Esophagus (tissue), 2 donors: ENCODE measurements around the gene KLHDC8A. TPM values are rescaled to one million over a fixed set of nuclear protein-coding genes. Genes with fewer than 3 reads are reported as not detected.

Experiments used
- H3K27ac ChIP-seq, 2 donors: one replicate each; pipeline ENCODE4 v1.5.1; 2013; ENCODE audit warnings: low read depth in 2 of 2, mild to moderate bottlenecking in 2 of 2, inconsistent platforms in 1 of 2, low read length in 1 of 2, moderate library complexity in 1 of 2
- H3K27me3 ChIP-seq, 2 donors: one replicate each; pipeline ENCODE4 v1.6.1; 2013; ENCODE audit warnings: low read length in 2 of 2, control low read depth in 1 of 2, mild to moderate bottlenecking in 1 of 2; ENCODE audit not compliant: insufficient read depth in 2 of 2, control insufficient read depth in 1 of 2
- H3K36me3 ChIP-seq, 2 donors: one replicate each; pipeline ENCODE4 v1.6.1; 2013; ENCODE audit warnings: low read length in 1 of 2; ENCODE audit not compliant: control insufficient read depth in 2 of 2, insufficient read depth in 2 of 2
- H3K4me1 ChIP-seq, 2 donors: one replicate each; pipeline ENCODE4 v1.6.1; 2013; ENCODE audit warnings: low read length in 1 of 2; ENCODE audit not compliant: control insufficient read depth in 2 of 2, insufficient read depth in 2 of 2
- H3K4me3 ChIP-seq, 2 donors: one replicate each; pipeline ENCODE4 v1.5.1; 2013; ENCODE audit warnings: low read length in 2 of 2, mild to moderate bottlenecking in 2 of 2, low read depth in 1 of 2, moderate library complexity in 1 of 2
- H3K9me3 ChIP-seq, 2 donors: one replicate each; pipeline ENCODE4 v1.6.1; 2013; ENCODE audit warnings: mild to moderate bottlenecking in 2 of 2, low read depth in 1 of 2, low read length in 1 of 2, moderate library complexity in 1 of 2; ENCODE audit not compliant: control insufficient read depth in 2 of 2, insufficient read depth in 1 of 2
- WGBS, 2 donors: extraction: QIAGEN DNeasy Blood & Tissue Kit; methylation state at CpG; one replicate each; pipeline ENCODE4 v1.1.7; 2013; 5-methylcytosine and 5-hydroxymethylcytosine counted together
- polyA plus RNA-seq, 2 donors: library from polyadenylated mRNA; stranded (reverse); fragments of 200-250 nt; gene quantifications; one replicate each; pipeline ENCODE4 v1.2.3, GENCODE V29; 2013
- donor health status: healthy with polysubstance abuse.
- donor health status: Bipolar disorder and iron deficiency.

KLHDC8A gene
- polyA plus RNA-seq, 2 donors, result 5.5 to 8.0 TPM

GRCh38 chr1:205339197-205339702 is 17.5 kb downstream of the KLHDC8A start:
- Histone ChIP-seq H3K27ac (no peak overlapping the region), H3K36me3 (no peaks in the 10 kb centered on the region), H3K9me3 (peaks cover 0 to 2% of the 10 kb centered on the region in 2 donors), H3K27me3 (peaks cover 0 to 7% of the 10 kb centered on the region in 2 donors), H3K4me3 (no peak overlapping the region), H3K4me1 (peaks cover 5 to 11% of the 10 kb centered on the region in 2 donors)
- 83 to 85% methylated on average over 21 of the region's 21 CpGs for WGBS, 2 donors

- H3K27me3 ChIP-seq, result no peaks in the 10 kb centered on the region
- 71 to 79% methylated on average over 7 of the region's 7 CpGs for WGBS, 2 donors
- H3K27ac ChIP-seq, result no peak overlapping the region
- H3K4me3 ChIP-seq, result no peak overlapping the region
- no peaks in the 10 kb centered on the region for H3K36me3 ChIP-seq
- no peaks in the 10 kb centered on the region for H3K9me3 ChIP-seq
- H3K4me1 ChIP-seq, result peaks cover 0 to 2% of the 10 kb centered on the region in 2 donors
These were observed 18.7 kb downstream of the KLHDC8A start for GRCh38 chr1:205338011-205338410.

- H3K4me1 ChIP-seq, result no peaks in the 10 kb centered on the region
- no peaks in the 10 kb centered on the region for H3K9me3 ChIP-seq
- H3K4me3 ChIP-seq, result no peak overlapping the region
- no peaks in the 10 kb centered on the region for H3K27me3 ChIP-seq
- H3K27ac ChIP-seq, result no peak overlapping the region
- 77 to 79% methylated on average over 7 of the region's 7 CpGs for WGBS, 2 donors
- no peaks in the 10 kb centered on the region for H3K36me3 ChIP-seq
These were observed 19.2 kb downstream of the KLHDC8A start for GRCh38 chr1:205337481-205337880.

GRCh38 chr1:205335692-205336091 is 21.0 kb downstream of the KLHDC8A start:
- Histone ChIP-seq H3K4me3 (no peak overlapping the region), H3K4me1 (no peaks in the 10 kb centered on the region), H3K9me3 (no peaks in the 10 kb centered on the region), H3K27ac (no peak overlapping the region), H3K27me3 (no peaks in the 10 kb centered on the region), H3K36me3 (no peaks in the 10 kb centered on the region)
- 0 to 3% methylated on average over 4 of the region's 4 CpGs for WGBS, 2 donors

GRCh38 chr1:205332015-205332791 is 24.5 kb downstream of the KLHDC8A start:
- no peaks in the 10 kb centered on the region for H3K27me3 ChIP-seq
- H3K4me1 ChIP-seq, result no peaks in the 10 kb centered on the region
- WGBS, 2 donors, result 86 to 88% methylated on average over 11 of the region's 11 CpGs
- no peak overlapping the region for H3K27ac ChIP-seq
- H3K4me3 ChIP-seq, result no peak overlapping the region
- H3K9me3 ChIP-seq, result no peaks in the 10 kb centered on the region
- no peaks in the 10 kb centered on the region for H3K36me3 ChIP-seq

- Histone ChIP-seq H3K9me3 (no peaks in the 10 kb centered on the region), H3K27ac (no peak overlapping the region), H3K4me1 (no peaks in the 10 kb centered on the region), H3K27me3 (no peaks in the 10 kb centered on the region), H3K4me3 (no peak overlapping the region), H3K36me3 (no peaks in the 10 kb centered on the region)
- 43 to 50% methylated on average over 2 of the region's 2 CpGs for WGBS, 2 donors
These were observed 26.6 kb downstream of the KLHDC8A start for GRCh38 chr1:205330150-205330549.

- Histone ChIP-seq H3K27me3 (no peaks in the 10 kb centered on the region), H3K36me3 (no peaks in the 10 kb centered on the region), H3K27ac (no peak overlapping the region), H3K4me1 (no peaks in the 10 kb centered on the region), H3K4me3 (no peak overlapping the region), H3K9me3 (no peaks in the 10 kb centered on the region)
- WGBS, 2 donors, result 65 to 83% methylated on average over 5 of the region's 5 CpGs
These were observed 27.0 kb downstream of the KLHDC8A start for GRCh38 chr1:205329719-205330118.

- H3K36me3 ChIP-seq, result no peaks in the 10 kb centered on the region
- H3K4me1 ChIP-seq, result no peaks in the 10 kb centered on the region
- 70 to 76% methylated on average over 4 of the region's 4 CpGs for WGBS, 2 donors
- no peak overlapping the region for H3K4me3 ChIP-seq
- H3K27ac ChIP-seq, result no peak overlapping the region
- no peaks in the 10 kb centered on the region for H3K27me3 ChIP-seq
- no peaks in the 10 kb centered on the region for H3K9me3 ChIP-seq
These were observed 28.2 kb downstream of the KLHDC8A start for GRCh38 chr1:205328476-205328875.

GRCh38 chr1:205326812-205327466 is 29.8 kb downstream of the KLHDC8A start:
- Histone ChIP-seq H3K9me3 (no peaks in the 10 kb centered on the region), H3K27ac (no peak overlapping the region), H3K27me3 (no peaks in the 10 kb centered on the region), H3K4me1 (no peaks in the 10 kb centered on the region), H3K36me3 (no peaks in the 10 kb centered on the region), H3K4me3 (no peak overlapping the region)
- 76 to 78% methylated on average over 11 of the region's 11 CpGs for WGBS, 2 donors
